HepG2 (cell line): ENCODE measurements around the gene HDAC4.

Experiments used
- ARID5B ChIP-seq: IDR thresholded peaks from 2 replicates; pipeline ENCODE4 v1.4.0; 2020; ENCODE audit warnings: mild to moderate bottlenecking, missing genetic modification reagents
- CHD2 ChIP-seq: IDR thresholded peaks from 2 replicates; pipeline ENCODE4 v1.6.1; 2011; ENCODE audit warnings: low read depth, low read length, improper control_type of control experiment
- CTCF ChIP-seq: sonication (generic); formaldehyde crosslinking; IDR thresholded peaks from 2 replicates; pipeline ENCODE4 v1.5.0; 2020; ENCODE audit warnings: mild to moderate bottlenecking, missing genetic modification reagents, moderate library complexity
- FOXP4 ChIP-seq: sonication (generic); formaldehyde crosslinking; IDR thresholded peaks from 2 replicates; pipeline ENCODE4 v1.4.0; 2020; ENCODE audit warnings: missing genetic modification reagents
- GTF3A ChIP-seq: sonication (generic); formaldehyde crosslinking; conservative IDR thresholded peaks from 2 replicates; pipeline ENCODE4 v1.4.0; 2020; ENCODE audit warnings: mild to moderate bottlenecking, missing genetic modification reagents
- NR3C1 ChIP-seq: sonication (generic); formaldehyde crosslinking; IDR thresholded peaks from 2 replicates; pipeline ENCODE4 v1.4.0; 2020; ENCODE audit warnings: missing genetic modification reagents
- ONECUT2 ChIP-seq: sonication (generic); formaldehyde crosslinking; IDR thresholded peaks from 2 replicates; pipeline ENCODE4 v1.4.0; 2020; ENCODE audit warnings: missing genetic modification reagents
- POLR2A ChIP-seq, 2 experiments: IDR thresholded peaks; 2 replicates each; pipeline ENCODE4 v1.6.1; 2011; ENCODE audit warnings: low read depth in 2 of 2, low read length in 2 of 2, mild to moderate bottlenecking in 1 of 2, moderate library complexity in 1 of 2; ENCODE audit not compliant: insufficient read depth in 1 of 2
- TCF12 ChIP-seq, 2 experiments: fragments of 450-650 bp in 1 of 2; sonication (generic) in 1 of 2; formaldehyde crosslinking in 1 of 2; IDR thresholded peaks; 2 replicates each; pipeline versions ENCODE4 v1.6.1 to v1.8.0; 2017 to 2022; ENCODE audit warnings: antibody characterized with exemption in 1 of 2, mild to moderate bottlenecking in 1 of 2, missing genetic modification reagents in 1 of 2, moderate library complexity in 1 of 2
- TOE1 ChIP-seq: sonication (generic); formaldehyde crosslinking; IDR thresholded peaks from 2 replicates; pipeline ENCODE4 v1.4.0; 2020; ENCODE audit warnings: mild to moderate bottlenecking, missing genetic modification reagents
- ZNF274 ChIP-seq: sonication (generic); formaldehyde crosslinking; IDR thresholded peaks from 2 replicates; pipeline ENCODE4 v1.5.1; 2020; ENCODE audit warnings: mild to moderate bottlenecking, missing genetic modification reagents
- ZNF292 ChIP-seq: sonication (generic); formaldehyde crosslinking; IDR thresholded peaks from 2 replicates; pipeline ENCODE4 v1.8.1; 2022; ENCODE audit warnings: mild to moderate bottlenecking, low read depth, missing genetic modification reagents, borderline replicate concordance
- ZSCAN30 ChIP-seq: sonication (generic); formaldehyde crosslinking; IDR thresholded peaks from 2 replicates; pipeline ENCODE4 v1.5.0; 2020; ENCODE audit warnings: mild to moderate bottlenecking, missing genetic modification reagents
- TF ChIP-seq, protein P1 (sequence below): conservative IDR thresholded peaks from 2 replicates; pipeline ENCODE4 v1.6.1; 2018; ENCODE audit warnings: missing genetic modification reagents

DNA sequence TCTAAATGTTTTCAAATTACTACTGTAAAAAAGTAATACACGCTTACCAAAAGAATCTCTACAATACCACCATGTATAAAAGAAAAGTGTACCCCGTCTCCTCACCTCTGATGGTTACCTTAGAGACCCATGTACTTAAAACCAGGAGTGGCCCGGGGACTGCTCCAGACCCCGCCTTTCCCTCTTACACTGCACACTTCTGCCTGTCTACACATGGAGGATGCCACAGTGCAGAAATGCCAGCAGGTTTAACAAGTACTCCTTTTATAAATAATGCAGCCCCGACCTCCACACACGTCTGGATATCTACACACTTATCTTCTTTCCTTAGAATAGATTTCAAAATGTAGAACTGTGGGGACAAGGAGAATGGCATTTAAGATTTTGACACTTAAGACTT, 5.3 kb downstream of the HDAC4 start:
- TF ChIP-seq POLR2A (IDR thresholded peaks at IDR 0.05; ENCODE audit: insufficient read depth in 1 of 2, low read depth in 2 of 2, low read length in 2 of 2) (no peak), NR3C1 (CRISPR knock-in tag) (no peak), ZSCAN30 (CRISPR knock-in tag) (no peak), CTCF (CRISPR knock-in tag) (no peak), ZNF274 (CRISPR knock-in tag) (no peak), CHD2 (no peak), ZNF292 (no peak), TCF12 (IDR thresholded peaks at IDR 0.05) (no peak), TCF12 (CRISPR knock-in tag; IDR thresholded peaks at IDR 0.05) (no peak), GTF3A (no peak), FOXP4 (CRISPR knock-in tag) (no peak), TOE1 (no peak), ARID5B (no peak), ONECUT2 (CRISPR knock-in tag) (no peak)
- TF ChIP-seq, protein P1, sequence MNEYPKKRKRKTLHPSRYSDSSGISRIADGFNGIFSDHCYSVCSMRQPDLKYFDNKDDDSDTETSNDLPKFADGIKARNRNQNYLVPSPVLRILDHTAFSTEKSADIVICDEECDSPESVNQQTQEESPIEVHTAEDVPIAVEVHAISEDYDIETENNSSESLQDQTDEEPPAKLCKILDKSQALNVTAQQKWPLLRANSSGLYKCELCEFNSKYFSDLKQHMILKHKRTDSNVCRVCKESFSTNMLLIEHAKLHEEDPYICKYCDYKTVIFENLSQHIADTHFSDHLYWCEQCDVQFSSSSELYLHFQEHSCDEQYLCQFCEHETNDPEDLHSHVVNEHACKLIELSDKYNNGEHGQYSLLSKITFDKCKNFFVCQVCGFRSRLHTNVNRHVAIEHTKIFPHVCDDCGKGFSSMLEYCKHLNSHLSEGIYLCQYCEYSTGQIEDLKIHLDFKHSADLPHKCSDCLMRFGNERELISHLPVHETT (CRISPR knock-in tag) = no peak
